HG03457 (cell line): ENCODE results near the gene MKX.

ENCODE experiments used
- ATAC-seq: cut with Tn5 transposase; IDR thresholded peaks from one replicate; pipeline ENCODE4 v1.9.1; 2021; ENCODE audit warnings: moderate number of reproducible peaks; ENCODE audit not compliant: unreplicated experiment

MKX gene, protein sequence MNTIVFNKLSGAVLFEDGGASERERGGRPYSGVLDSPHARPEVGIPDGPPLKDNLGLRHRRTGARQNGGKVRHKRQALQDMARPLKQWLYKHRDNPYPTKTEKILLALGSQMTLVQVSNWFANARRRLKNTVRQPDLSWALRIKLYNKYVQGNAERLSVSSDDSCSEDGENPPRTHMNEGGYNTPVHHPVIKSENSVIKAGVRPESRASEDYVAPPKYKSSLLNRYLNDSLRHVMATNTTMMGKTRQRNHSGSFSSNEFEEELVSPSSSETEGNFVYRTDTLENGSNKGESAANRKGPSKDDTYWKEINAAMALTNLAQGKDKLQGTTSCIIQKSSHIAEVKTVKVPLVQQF

DNA sequence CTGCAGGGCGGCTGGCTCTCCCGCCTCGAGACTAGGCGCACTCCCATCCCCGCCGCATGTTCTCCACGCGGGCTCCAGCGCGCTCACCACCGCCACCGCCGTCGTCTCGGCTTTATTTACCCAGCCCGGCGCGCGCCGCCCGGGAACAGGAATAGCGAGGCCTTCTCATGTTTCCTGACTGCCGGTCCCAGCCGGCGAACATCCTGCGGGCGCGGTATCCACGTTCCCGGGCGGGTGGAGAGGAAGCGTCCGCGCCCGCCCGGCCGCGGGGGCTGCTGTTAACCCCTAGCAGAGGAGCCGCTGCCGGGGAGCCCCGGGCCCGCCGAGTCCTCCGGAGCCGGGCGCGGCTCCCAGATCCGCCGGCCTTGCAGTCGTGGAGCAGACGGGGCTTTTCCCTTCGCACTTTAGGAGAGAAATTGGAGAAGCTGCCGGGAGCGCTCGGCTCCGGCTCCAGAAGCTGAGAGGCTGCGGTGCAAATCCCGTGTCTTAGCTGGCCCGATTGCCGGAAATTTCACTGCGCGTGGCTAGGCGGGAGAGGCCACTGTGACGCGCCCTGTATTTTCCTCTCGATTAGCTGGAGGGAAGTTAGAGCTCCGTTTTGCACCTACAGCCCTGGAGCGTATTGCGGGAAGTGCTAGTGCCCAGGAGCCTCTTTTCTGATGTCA, at the start of gene MKX:
TSS of gene MKX (minus strand) at position 88 of the 665 bp plus-strand sequence. CDS start 2,404 bp downstream, outside the sequence.
- no peak for ATAC-seq

DNA sequence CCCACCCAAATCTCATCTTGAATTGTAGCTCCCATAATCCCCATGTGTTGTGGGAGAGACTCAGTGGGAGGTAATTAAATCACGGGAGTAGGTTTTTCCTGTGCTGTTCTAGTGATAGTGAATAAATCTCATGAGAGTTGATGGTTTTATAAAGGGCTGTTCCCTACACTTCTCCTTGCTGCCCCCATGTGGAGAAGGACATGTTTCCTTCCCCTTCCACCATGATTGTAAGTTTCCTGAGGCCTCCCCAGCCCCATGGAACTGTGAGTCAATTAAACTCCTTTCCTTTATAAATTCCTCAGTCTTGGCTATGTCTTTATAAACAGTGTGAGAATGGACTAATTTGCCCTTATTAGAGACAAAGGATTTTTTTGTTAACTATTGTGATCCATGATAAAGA, 48.5 kb upstream of the MKX start:
- ATAC-seq: no peak

DNA sequence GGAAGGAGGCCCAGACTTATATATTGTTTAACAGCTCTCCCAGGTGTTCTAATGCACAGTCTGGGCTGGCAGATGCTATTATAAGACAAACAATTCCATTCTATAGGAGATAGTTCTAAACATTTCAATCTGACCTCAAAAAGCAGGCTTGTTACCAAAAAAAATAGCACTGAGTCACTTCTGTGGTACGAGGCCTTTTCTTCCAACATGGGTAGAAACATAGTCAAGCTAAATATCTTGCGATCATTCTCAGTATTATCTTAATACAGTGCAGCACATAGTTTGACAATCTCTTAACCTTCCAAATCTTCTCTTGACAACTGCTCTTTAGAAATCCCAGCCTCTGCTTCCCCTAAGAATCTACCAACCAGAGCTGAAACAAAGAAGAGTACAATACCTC, 46.6 kb upstream of the MKX start:
- ATAC-seq: no peak

DNA sequence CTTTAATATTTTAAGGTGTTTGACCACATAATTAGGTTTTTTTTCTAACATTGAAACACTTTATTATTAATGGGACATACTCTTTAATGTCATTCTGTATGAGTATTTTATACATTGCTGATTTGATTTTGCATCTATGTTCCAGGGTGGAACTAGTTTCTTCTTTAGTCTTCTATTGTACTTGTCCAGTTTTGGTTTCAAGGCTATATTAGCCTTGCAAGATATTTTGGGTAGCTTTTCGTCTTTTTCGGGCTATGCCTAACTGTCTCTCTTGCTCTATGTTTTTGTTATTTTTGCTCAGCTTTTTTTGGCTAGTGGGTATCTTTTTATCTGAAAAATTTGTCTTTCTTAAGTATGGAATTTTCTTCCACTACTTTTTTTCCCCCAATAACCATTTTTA, 38.7 kb upstream of the MKX start:
- ATAC-seq: no peak

DNA sequence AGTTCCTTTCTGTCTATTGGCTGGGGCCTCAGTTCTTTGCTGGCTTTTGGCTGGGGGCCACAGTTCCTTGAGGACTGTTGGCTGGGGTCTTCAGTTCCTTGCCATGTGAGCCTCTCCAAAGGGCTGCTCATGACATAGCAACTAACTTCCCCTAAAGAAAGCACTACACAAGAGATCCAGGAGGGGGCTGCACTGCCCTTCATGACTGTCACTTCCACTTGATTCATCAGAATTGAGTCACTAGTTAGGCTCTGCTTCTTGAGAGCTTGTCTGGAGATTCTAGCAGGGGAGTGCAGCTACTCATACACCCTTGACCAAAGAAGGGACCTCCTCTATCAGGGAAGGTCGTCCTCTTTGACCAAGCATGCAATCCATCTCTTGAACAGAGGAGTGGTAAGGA, 38.0 kb upstream of the MKX start:
- ATAC-seq: no peak

DNA sequence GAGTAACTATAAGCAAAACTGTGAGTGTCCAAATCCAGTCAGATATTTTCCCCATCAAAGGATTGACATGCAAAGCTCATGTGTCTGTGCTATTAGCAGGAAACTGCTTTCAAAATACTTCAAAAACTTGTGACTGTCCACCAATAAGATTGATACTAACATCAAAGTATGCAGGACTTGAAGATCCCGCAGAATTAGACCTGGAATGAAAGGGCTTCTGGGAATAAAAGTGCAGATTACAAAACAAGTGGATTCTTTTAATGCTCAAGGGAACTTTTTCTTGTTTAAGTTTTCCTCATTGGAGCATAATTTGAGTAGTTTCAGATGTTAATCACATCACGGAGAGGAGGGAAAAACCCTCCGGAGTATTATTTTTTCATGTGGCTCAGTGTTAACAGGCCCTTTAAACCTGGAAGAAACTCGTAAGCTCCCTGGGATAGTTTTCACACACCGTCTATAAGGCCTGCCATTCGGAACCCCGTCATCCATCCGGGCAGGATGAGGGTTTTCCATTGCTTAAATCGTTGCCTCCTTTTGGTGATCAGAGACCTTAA, 33.9 kb upstream of the MKX start:
- no peak for ATAC-seq

DNA sequence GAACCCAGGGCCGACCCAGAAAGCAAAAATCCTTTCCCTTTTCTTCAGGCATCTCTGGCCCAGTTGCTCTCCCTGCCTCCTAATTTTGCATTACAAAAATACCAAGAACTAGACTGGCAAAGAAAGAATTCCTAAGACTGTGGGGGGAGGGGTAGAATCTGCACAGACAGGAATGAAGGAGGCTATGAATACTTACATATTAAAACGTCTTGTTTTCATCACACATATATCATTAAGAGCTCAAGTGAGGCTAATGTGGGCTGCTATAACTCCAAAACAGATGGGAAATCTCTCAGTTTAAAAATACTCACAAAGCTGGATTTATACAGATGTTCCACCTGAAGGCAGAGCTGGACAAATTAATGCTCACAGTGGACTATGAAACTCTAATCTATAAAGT, 29.2 kb upstream of the MKX start:
- no peak for ATAC-seq

DNA sequence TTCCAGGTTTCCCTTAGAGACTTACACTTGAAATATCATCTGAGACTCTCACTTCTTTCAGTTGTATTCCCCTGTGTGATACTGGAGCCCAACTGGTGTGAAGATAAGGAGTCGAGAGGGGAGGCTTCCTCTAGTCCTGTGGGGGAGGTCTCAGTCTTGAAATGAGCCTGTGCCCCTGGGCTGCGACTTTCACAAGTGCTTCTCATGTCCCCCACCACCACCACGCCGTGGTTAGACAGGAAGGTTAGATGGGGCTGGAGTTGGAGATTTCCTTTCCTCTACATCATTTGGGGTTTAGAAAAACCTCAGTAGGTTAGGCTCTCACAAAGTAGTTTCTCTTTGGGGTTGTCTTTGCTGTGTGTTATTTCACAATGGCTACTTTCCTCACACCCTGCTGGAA, 25.6 kb upstream of the MKX start:
- no peak for ATAC-seq

DNA sequence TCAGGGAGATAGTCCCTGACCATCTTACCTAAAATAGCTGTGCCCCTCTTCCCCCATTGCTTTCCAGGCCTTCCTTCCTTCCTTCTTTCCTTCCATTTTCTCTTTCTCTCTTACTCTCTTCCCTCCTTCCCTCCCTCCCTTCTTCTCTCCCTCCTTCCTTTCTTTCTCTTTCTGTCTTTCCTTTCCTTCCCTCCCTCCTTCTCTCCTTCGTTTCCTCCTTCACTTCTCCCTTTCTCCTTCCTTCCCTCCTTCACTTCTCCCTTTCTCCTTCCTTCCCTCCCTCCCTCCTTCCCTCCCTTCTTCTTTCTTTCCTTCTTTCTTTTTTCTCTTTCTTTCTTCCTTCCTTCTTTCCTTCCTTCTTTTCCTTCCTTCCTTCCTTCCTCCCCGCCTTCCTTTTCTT, 24.6 kb upstream of the MKX start:
- ATAC-seq: no peak

DNA sequence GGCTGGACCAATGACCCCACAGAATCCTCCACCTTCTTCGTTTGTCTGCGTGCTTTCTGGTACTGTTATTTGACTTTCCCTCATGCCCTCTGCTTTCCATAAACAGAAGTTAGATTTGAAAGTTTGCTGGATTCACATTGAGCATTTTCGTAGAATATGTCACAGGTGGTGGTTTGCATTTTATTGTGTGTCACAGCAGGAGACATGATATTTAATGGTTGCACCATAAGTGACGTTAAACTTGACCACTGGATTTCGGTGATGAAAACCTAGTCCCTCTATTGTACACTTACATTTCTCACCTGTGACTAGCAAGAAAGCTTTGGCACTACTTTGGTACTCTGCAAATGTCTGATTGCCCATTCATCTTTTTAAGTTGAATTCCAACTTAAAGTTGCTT, 15.2 kb upstream of the MKX start:
- ATAC-seq: no peak

DNA sequence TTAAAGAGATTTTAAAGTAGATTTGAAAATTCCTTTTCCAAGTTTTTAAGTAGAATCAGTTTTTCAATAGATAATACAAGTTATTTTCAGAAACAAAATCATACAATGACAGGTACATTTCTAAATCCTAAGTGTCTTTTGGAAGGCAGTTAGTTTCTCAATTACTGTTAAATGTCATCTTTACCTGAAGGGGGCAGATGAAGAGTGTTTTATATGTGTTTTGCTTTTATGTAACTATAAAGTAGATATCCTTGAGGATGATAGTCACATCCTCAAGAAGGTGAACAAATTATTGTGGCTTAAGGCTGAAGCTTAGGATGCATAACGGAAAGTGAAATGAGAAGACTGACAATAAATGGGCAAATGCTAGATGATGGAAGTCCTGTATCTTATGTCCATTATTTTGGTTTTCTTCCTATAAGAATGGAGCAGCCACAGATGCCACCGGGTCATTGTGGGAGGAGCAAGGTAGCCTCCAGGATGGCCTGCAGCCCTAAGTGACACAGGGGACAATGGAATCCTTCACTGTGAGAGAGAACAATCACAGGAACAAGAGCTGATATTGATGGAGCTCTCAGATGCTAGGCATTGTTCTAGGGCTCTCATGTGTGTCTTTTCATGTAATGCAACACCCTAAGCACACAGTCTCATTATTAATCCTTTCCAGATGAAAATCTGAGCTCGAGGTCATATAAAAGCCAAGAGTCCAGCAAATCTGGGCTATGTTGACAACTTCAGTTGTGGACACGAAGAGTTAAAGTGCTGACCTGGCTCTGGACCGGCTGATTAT, 14.1 kb upstream of the MKX start:
- no peak for ATAC-seq

DNA sequence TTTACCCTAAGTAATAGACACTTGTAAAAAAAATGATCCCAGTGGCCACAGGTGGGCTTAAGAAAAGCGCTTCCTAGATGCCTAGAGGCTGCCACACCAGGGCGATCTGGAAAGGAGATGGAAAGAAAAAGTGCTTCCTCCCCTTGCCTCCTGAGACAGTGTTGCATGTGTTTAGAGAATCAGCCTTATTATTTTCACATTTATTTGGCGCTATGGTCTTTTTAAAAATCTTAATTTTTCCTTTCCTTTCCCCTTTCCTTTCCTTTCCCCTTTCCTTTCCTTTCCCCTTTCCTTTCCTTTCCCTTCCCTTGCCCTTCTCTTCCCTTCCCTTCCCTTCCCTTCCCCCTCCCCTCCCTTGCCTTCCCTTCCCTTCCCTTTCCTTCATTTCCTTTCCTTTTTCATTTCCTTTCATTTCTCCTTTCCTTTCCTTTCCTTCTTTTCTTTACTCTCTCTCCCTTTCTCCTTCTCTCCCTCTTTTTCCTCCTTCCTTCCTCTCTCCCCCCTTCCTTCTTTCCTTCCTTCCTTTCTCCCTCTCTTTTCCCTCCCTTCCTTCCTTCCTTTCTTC, 7.1 kb upstream of the MKX start:
- no peak for ATAC-seq

DNA sequence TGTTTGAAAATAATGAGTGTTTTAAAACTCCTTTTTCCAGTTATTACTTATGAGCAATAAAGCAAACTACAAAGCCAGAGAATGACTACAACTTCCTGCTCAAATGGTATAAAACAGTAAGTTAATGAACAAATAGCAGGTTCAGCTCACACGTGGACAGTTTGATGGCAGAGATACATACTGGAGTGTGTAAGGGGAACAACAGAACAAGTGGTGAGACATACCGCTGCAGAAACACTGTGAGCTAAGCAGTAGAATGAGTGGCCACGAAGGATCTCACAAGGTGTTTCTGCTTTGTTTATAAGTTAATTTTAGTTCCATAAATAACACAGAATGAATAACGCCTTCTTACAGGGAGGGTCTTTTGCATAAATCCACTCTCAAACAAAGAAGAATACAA, 3.0 kb upstream of the MKX start:
- ATAC-seq: no peak

DNA sequence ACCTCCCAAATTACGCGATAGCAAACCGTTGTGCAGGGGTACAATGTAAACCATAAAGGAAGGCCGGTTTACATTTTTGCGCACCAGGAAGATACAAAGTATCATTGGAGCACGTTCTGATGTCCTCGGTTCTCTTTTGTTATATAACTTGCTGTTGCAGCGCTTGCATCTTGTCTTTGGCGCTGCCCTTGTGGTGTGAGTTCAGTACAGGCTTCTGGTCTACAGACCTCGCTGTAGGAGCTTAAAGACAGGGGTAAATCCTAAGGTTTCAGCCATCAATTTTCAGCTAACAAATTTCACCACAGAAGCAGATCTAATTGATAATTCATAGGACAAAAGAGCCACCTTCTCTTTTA, 1.5 kb upstream of the MKX start:
- ATAC-seq: no peak

DNA sequence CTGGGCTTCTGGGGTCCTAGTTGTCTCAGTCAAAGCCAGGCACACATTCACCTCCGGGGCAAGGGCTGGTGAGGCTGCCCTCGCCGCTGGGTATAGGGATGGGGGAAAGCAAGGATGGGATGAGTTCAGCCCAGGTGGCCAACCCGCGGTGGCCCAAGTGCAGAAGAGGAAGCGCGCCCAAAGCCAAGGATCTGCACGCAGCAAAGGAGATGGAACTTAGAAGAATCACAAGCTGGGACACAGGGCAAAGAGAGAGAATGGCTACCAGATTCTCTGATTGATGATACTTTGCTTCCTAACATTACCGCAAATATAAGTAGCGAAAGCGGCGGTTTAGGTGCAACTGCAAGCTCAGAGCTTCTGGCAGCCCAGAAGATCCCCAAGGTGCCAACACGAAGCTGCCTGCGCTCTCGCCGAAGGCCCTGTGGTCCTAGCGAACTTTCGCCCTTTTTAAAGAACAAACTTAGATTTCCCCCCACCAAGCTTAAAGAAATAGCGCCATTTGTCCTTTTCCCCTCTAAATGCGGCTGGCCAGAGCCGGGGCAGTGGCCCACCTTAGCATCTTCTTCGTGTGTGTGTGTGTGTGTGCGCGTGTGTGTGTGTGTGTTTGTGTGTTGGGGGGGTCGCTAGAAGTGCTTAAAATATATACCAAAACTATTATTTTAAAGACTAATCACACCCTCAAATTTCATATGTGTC, 927 bp upstream of the MKX start:
- no peak for ATAC-seq

DNA sequence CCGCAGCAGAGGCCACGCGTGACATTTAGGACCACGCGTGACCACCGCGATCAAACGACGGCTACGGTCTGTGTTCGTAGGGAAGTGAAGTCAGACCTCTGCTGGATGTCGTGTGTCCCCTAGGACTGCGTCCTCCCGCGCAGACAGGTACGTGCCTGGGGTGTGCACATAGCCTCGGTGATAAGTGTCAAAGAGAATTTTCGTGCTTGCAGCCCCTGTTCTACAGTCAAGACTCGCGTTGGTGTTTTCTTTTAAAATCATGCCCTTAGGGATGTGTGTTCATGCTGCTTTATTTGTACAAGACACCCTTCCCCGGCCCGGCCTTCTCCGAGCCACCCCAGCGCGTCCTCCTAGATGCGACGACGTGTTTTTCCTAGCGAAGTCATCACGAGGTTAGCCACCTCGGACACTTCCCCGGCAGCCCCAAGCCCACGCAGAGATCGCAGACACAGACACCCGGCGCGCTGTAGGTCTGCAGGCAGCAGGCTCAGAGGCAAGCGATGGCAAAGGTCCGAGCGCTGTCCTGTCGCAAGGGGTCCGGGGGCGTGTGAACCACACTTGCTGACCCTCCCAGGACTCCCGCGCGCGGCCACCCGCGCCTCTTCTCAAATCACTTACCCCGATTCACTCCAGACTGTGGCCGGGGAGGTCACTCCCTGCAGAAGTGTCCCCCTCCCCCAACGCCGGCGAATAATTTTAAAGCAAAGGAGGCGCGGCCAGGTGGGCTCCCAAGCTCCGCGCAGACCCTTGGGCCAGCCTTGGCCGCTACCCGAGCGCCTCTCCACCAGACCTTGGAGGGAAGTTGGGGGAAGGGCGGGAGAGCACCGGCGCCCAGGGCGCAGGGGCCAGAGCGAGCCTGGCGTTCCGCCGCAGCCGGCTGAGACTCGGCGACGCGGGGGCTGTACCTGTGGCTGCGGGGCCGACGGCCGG, 552 bp downstream of the MKX start:
- no peak for ATAC-seq

DNA sequence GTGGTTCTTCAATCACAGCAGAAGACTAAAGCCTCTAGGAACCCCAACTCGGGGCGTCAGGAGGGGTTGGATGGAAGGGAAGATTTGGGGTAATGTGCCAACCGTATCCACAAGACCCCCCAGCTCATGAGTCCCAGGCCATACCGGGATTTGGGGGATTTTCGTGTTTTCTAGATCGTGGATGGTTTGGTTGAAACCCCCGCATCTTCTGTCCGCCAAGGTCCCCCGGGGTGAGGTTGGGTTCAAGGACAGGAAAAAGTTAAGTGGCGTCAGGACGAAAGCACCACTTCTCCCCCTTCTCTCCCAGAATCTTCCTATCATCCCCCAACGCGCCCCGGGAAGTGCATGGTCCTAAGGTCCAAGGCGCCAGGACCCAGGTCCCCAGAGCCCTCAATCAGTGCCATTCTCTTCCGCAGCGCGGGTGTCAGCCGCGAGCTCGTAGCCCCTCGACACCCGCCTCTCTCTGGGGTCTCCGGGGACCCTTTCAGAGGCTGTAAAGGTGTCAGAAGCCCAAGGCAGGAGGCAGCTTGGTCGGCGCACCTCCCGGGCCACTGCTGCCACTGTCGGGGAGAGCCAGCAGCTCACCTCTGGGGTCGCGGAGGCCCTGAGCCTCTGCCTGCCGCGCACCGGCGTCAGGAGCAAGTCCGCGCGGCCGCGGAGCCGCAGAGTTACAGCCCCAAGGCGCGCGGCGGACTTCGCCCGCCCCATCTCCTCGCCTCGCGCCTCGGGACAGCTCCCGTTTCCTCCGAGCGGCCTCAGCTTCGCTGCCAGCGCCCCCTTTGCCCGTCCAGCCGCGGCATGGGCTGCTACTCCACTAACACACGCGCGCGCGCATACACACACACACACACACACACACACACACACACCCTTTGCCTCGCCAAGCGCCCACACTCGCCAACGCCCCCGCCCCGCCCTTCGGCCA, 1.5 kb downstream of the MKX start:
- no peak for ATAC-seq

DNA sequence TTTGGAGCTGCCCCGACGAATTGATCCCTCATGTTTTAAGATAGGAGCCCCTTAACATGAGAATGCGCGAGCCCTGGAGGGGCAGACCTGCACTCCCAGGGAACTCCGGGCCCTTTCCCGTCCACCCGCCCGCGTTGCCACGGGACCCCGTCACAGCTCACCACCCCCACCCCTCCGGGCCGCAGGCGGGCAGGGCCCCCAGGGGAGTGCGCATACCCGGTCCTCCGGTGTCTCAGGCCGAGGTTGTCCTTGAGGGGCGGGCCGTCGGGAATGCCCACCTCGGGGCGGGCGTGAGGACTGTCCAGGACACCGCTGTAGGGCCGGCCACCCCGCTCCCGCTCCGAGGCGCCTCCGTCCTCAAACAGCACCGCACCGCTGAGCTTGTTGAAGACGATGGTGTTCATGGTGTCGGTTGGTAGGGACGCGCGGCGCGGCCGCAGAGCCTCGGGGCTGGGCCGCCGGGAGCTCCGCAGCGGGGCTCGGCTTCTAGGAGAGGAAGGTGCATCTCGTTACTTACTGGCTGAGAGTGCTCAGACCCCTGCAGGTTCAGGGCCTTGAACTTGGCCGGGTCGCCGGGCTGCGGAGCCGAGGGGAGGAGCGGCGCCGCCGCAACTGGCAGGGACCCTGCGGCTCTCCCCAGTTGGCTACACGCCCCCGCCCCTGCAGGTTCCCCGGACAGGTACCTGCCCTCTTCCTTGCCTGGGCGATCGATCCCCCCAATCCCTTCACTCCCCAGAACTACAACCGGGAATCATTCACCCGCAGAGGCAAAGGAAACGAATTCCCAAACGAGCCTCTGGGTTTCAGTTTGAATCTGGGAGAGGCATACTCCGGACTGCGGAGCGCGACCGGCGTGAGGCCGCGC, 2.4 kb downstream of the MKX start:
- no peak for ATAC-seq
